Neural cell (in vitro differentiated cells): ENCODE data around the gene AGRN.

Experiments used
- CTCF ChIP-seq: fragments of 450-650 bp; IDR thresholded peaks from 2 replicates; pipeline ENCODE4 v1.5.1; 2014; ENCODE audit warnings: antibody characterized with exemption, mild to moderate bottlenecking, moderate library complexity; ENCODE audit not compliant: poor library complexity, severe bottlenecking
- EP300 ChIP-seq: fragments of 450-650 bp; conservative IDR thresholded peaks from 2 replicates; pipeline ENCODE4 v1.6.1; 2014; ENCODE audit warnings: antibody characterized with exemption, mild to moderate bottlenecking, moderate library complexity; ENCODE audit not compliant: poor library complexity, severe bottlenecking
- EZH2 ChIP-seq: fragments of 200-600, 300-800 bp; shearing (Covaris generic), sonication (generic); IDR thresholded peaks from 2 replicates; pipeline ENCODE4 v1.6.1; 2014; ENCODE audit warnings: antibody characterized with exemption, low read length, borderline replicate concordance, mild to moderate bottlenecking; ENCODE audit not compliant: insufficient read depth, poor library complexity, severe bottlenecking
- POLR2AphosphoS5 ChIP-seq: IDR thresholded peaks from 2 replicates; pipeline ENCODE4 v1.6.1; 2012
- RAD21 ChIP-seq: fragments of 450-650 bp; conservative IDR thresholded peaks from 2 replicates; pipeline ENCODE4 v1.6.1; 2014; ENCODE audit warnings: antibody characterized with exemption, mild to moderate bottlenecking, moderate library complexity
- REST ChIP-seq: IDR thresholded peaks from 2 replicates; pipeline ENCODE4 v1.6.1; 2012; ENCODE audit warnings: borderline replicate concordance
- SMC3 ChIP-seq: fragments of 450-650 bp; conservative IDR thresholded peaks from 2 replicates; pipeline ENCODE4 v1.6.1; 2014; ENCODE audit warnings: antibody characterized with exemption, mild to moderate bottlenecking, moderate library complexity; ENCODE audit not compliant: poor library complexity

GRCh38 chr1:1031659-1032235 lies 11.8 kb downstream of the AGRN start:
- TF ChIP-seq POLR2AphosphoS5 (no peak), SMC3 (no peak), CTCF (no peak), EP300 (no peak), REST (no peak), RAD21 (no peak), EZH2 (no peak)
